K562 (cell line): Measurements from ENCODE around the gene SCYL1. TPM values are rescaled to one million over a fixed set of nuclear protein-coding genes. Genes with fewer than 3 reads are reported as not detected.
A peak's percentile ranks its signal among the peaks of the same experiment; 100 is the strongest.

ENCODE experiments used
- AFF1 ChIP-seq, 2 experiments: fragments of 450-650 bp; IDR thresholded peaks; 2 replicates each; pipeline ENCODE4 v1.6.1; 2018; ENCODE audit warnings: mild to moderate bottlenecking in 2 of 2, low read depth in 1 of 2; ENCODE audit not compliant: partially characterized antibody in 2 of 2
- HSF4 ChIP-seq: fragments of 250-450 bp; sonication (Bioruptor Pico); IDR thresholded peaks from 2 replicates; pipeline ENCODE4 v2.1.2; 2022; ENCODE audit warnings: mild to moderate bottlenecking, moderate library complexity, borderline replicate concordance
- TBL1XR1 ChIP-seq, 2 experiments: IDR thresholded peaks; 2 replicates each; pipeline ENCODE4 v1.6.1; 2012; ENCODE audit warnings: improper control_type of control experiment in 2 of 2, low read length in 2 of 2, mild to moderate bottlenecking in 1 of 2
- ZNF224 ChIP-seq: sonication (generic); formaldehyde crosslinking; IDR thresholded peaks from 2 replicates; pipeline ENCODE4 v1.8.0; 2022; ENCODE audit warnings: mild to moderate bottlenecking, missing genetic modification reagents
- ZNF24 ChIP-seq: fragments of 450-650 bp; IDR thresholded peaks from 2 replicates; pipeline ENCODE4 v1.6.1; 2016
- ZNF354B ChIP-seq: fragments of 250-450 bp; sonication (Bioruptor Pico); IDR thresholded peaks from 2 replicates; pipeline ENCODE4 v1.4.0; 2020
- ZNF407 ChIP-seq: fragments of 450-650 bp; IDR thresholded peaks from 2 replicates; pipeline ENCODE4 v1.6.1; 2016; ENCODE audit warnings: low read depth
- ZNF445 ChIP-seq: fragments of 250-450 bp; sonication (Bioruptor Pico); IDR thresholded peaks from 2 replicates; pipeline ENCODE4 v1.4.0; 2020; ENCODE audit warnings: low read depth, mild to moderate bottlenecking, moderate library complexity
- polyA plus RNA-seq, 8 experiments: library from polyadenylated mRNA; depleted of rRNA in 4 of 8; stranded (reverse) in 5 of 8; unstranded in 3 of 8; fragments of >200 nt; fragmentation: Nextera tagmentation in 2 of 8; fragmentation: Illumina TruSeq in 1 of 8; extraction: Ambion mirVana in 2 of 8; extraction: Trizol in 1 of 8; gene quantifications; 2 replicates each; pipeline versions ENCODE4 v1.2.1 to v1.2.3, GENCODE V29; 2011 to 2014; ENCODE audit warnings: inconsistent platforms in 1 of 8, missing spikeins in 1 of 8
- total RNA-seq, 7 experiments: library from RNA; depleted of rRNA in 6 of 7; stranded (reverse); fragments of >200 nt in 6 of 7; fragmentation: Illumina TruSeq in 2 of 7; extraction: Trizol in 2 of 7; gene quantifications; 2 replicates each; pipeline versions ENCODE4 v1.2.1 to v1.2.3, GENCODE V29; 2011 to 2021; ENCODE audit warnings: low replicate concordance in 1 of 7
- TF ChIP-seq, protein P1 (sequence below): fragments of 200-400 bp; formaldehyde crosslinking; IDR thresholded peaks from 2 replicates; pipeline ENCODE4 v1.6.1; 2017; ENCODE audit warnings: mild to moderate bottlenecking, low read depth, low read length, moderate library complexity
- TF ChIP-seq, protein P2 (sequence below): sonication (generic); formaldehyde crosslinking; IDR thresholded peaks from 2 replicates; pipeline ENCODE4 v1.8.1; 2023; ENCODE audit warnings: mild to moderate bottlenecking, missing genetic modification reagents

The SCYL1 gene
- total and polyA plus RNA-seq, 9 of the 15 experiments (the other 6 are each of a cell fraction or from before 2014, with no cell fraction given) = 1.9 to 145 (median 57.6) TPM

DNA sequence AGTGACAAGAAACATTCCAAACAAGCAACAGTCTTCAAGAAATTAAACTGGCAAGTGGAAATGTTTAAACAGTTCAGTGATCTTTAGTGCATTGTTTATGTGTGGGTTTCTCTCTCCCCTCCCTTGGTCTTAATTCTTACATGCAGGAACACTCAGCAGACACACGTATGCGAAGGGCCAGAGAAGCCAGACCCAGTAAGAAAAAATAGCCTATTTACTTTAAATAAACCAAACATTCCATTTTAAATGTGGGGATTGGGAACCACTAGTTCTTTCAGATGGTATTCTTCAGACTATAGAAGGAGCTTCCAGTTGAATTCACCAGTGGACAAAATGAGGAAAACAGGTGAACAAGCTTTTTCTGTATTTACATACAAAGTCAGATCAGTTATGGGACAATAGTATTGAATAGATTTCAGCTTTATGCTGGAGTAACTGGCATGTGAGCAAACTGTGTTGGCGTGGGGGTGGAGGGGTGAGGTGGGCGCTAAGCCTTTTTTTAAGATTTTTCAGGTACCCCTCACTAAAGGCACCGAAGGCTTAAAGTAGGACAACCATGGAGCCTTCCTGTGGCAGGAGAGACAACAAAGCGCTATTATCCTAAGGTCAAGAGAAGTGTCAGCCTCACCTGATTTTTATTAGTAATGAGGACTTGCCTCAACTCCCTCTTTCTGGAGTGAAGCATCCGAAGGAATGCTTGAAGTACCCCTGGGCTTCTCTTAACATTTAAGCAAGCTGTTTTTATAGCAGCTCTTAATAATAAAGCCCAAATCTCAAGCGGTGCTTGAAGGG, 20.0 kb upstream of the SCYL1 start (continued):
- TF ChIP-seq, protein P1, sequence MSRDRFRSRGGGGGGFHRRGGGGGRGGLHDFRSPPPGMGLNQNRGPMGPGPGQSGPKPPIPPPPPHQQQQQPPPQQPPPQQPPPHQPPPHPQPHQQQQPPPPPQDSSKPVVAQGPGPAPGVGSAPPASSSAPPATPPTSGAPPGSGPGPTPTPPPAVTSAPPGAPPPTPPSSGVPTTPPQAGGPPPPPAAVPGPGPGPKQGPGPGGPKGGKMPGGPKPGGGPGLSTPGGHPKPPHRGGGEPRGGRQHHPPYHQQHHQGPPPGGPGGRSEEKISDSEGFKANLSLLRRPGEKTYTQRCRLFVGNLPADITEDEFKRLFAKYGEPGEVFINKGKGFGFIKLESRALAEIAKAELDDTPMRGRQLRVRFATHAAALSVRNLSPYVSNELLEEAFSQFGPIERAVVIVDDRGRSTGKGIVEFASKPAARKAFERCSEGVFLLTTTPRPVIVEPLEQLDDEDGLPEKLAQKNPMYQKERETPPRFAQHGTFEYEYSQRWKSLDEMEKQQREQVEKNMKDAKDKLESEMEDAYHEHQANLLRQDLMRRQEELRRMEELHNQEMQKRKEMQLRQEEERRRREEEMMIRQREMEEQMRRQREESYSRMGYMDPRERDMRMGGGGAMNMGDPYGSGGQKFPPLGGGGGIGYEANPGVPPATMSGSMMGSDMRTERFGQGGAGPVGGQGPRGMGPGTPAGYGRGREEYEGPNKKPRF = no peak
- TF ChIP-seq ZNF224 = no peak
- no peak for TF ChIP-seq ZNF407
- peak; percentile 80 for TF ChIP-seq ZNF445 (CRISPR knock-in tag)
- TF ChIP-seq, protein P2, sequence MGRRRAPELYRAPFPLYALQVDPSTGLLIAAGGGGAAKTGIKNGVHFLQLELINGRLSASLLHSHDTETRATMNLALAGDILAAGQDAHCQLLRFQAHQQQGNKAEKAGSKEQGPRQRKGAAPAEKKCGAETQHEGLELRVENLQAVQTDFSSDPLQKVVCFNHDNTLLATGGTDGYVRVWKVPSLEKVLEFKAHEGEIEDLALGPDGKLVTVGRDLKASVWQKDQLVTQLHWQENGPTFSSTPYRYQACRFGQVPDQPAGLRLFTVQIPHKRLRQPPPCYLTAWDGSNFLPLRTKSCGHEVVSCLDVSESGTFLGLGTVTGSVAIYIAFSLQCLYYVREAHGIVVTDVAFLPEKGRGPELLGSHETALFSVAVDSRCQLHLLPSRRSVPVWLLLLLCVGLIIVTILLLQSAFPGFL (CRISPR knock-in tag) = no peak
- no peak for TF ChIP-seq ZNF24
- TF ChIP-seq HSF4 (CRISPR knock-in tag) = no peak
- peak in 1 of 2 experiments; percentile 70; a peak in 3 of 4 replicates for TF ChIP-seq TBL1XR1 (IDR thresholded peaks at IDR 0.05; ENCODE audit: low read length in 2 of 2)
- TF ChIP-seq AFF1 (IDR thresholded peaks at IDR 0.05; ENCODE audit: low read depth in 1 of 2, partially characterized antibody in 2 of 2) = peak in 1 of 2 experiments; percentile 20
- TF ChIP-seq ZNF354B = no peak
